NCI-H2196 treated with DMSO at 0.1 percent for 48 hours (cell line): ENCODE data around the gene BNC1.
"Not testable (repeated sequence)": the region's sequence is repeated elsewhere in the genome, so short reads cannot be mapped to it uniquely, and the experiment has no call there.

Source experiments
- DNase-seq: peaks from one replicate; lab custom pipeline; 2025; ENCODE audit not compliant: unreplicated experiment; lab: John Stamatoyannopoulos, UW

Gene BNC1

GRCh38 chr15:83248151-83249029, 36.1 kb downstream of the BNC1 start:
- DNase-seq: peak; percentile 2

- DNase-seq: no peak
These were observed 40.8 kb downstream of the BNC1 start for GRCh38 chr15:83243634-83244033.

GRCh38 chr15:83230242-83230641, 54.2 kb downstream of the BNC1 start:
- no peak for DNase-seq

GRCh38 chr15:83225449-83225848, 59.0 kb downstream of the BNC1 start:
- DNase-seq: no peak

GRCh38 chr15:83221781-83222180, 62.7 kb downstream of the BNC1 start:
- not testable (repeated sequence) for DNase-seq

GRCh38 chr15:83219026-83219425, 65.4 kb downstream of the BNC1 start:
- DNase-seq: no peak

- no peak for DNase-seq
These were observed 69.2 kb downstream of the BNC1 start for GRCh38 chr15:83215306-83215705.

GRCh38 chr15:83210619-83211018, 73.8 kb downstream of the BNC1 start:
- DNase-seq: no peak

GRCh38 chr15:83209333-83209732, 75.1 kb downstream of the BNC1 start:
- DNase-seq: no peak

GRCh38 chr15:83208367-83208661, 76.2 kb downstream of the BNC1 start:
- no peak for DNase-seq

- peak; percentile 35 for DNase-seq
These were observed 76.7 kb downstream of the BNC1 start, which contains the start of gene HDGFL3 for GRCh38 chr15:83207660-83208366. Gene HDGFL3, minus strand, starts transcription at chr15:83207823. Its CDS starts 409 bp downstream, at chr15:83207414.

GRCh38 chr15:83207009-83207659, 77.3 kb downstream of the BNC1 start:
- DNase-seq: no peak

GRCh38 chr15:83206526-83207008, 77.9 kb downstream of the BNC1 start:
- DNase-seq: no peak
